GM12892 (cell line): ENCODE measurements around the gene PRRT3.

Experiments
- POLR2A ChIP-seq: IDR thresholded peaks from 2 replicates; pipeline ENCODE4 v1.6.1; 2011; ENCODE audit warnings: low read depth, low read length, control low read depth
- POLR2AphosphoS5 ChIP-seq: IDR thresholded peaks from 2 replicates; pipeline ENCODE4 v1.6.1; 2011; ENCODE audit warnings: low read depth, low read length, control low read depth

DNA sequence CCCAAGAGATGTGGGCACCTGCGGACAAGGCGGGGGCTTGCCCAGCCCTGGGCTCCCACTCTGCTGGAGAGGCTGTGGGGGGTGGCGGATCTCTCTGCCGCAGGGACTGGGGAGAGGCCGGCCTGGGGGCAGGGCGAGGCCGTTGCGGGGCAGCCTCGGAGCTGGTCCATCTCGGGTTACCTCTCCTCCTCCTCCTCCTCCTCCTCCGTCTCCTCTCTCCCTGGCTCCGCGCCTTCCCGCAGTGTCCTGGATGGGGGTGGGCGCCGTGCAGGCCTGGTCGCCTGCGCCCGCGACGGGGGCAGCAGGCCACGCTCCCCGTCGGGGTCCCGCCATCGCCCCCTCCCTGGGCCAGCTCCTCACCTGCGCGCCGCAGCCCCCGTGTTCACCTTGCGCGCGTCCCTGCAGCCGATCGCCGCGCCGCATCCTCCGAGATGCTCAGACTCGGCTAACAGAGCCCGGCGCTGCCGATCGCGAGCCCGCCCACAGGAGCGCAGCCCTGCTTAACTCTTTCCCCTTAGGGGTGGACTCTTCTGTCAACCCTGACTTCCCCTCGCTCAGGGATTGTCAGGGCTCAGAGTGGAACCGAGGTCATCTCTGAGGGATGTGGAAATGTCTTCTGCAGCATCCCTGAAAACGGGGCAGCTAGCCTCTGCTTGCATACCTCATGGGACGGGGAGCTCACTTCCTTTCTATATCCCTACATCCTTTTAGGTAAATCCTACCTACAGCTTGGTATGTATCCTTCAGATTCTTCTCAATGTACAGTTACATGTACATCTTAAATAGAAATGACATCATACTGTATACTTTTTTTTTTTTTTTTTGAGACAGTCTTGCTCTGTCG, at the start of gene PRRT3:
- TF ChIP-seq POLR2A = peak; percentile 32; the same call in 1 of the 2 replicates
- no peak for TF ChIP-seq POLR2AphosphoS5
